Psoas muscle (tissue), 8 donors: ENCODE results near the gene RIMS1. TPM values are rescaled to one million over a fixed set of nuclear protein-coding genes. Genes with fewer than 3 reads are reported as not detected.
"Not testable (repeated sequence)": the region's sequence is repeated elsewhere in the genome, so short reads cannot be mapped to it uniquely, and the experiment has no call there.

Experiments used
- ATAC-seq, 4 donors: fragments of 200-7000 bp; cut with Tn5 transposase; one replicate each; pipeline ENCODE4 v1.9.1; 2020; ENCODE audit warnings: moderate library complexity in 3 of 4, mild to moderate bottlenecking in 2 of 4
- DNase-seq, 2 donors: peaks; one replicate each; pipeline ENCODE4 v3.0.0-alpha.2; 2020
- H3K27ac ChIP-seq: fragments of 200-600 bp; one replicate; pipeline ENCODE4 v1.8.0; 2022
- H3K27me3 ChIP-seq, 3 donors: fragments of 200-600 bp in 1 of 3; one replicate each; pipeline versions ENCODE4 v1.6.1 to v1.8.0; 2013 to 2022; ENCODE audit warnings: low read length in 2 of 3, mild to moderate bottlenecking in 2 of 3, moderate library complexity in 1 of 3; ENCODE audit not compliant: insufficient read depth in 3 of 3
- H3K36me3 ChIP-seq, 2 donors: fragments of 200-600 bp in 1 of 2; one replicate each; pipeline versions ENCODE4 v1.6.1 to v1.8.0; 2013 to 2022; ENCODE audit warnings: low read depth in 1 of 2, mild to moderate bottlenecking in 1 of 2, moderate library complexity in 1 of 2; ENCODE audit not compliant: insufficient read depth in 1 of 2
- H3K4me1 ChIP-seq: fragments of 200-600 bp; one replicate; pipeline ENCODE4 v1.8.0; 2022
- H3K4me3 ChIP-seq: fragments of 200-600 bp; one replicate; pipeline ENCODE4 v1.8.0; 2022; ENCODE audit warnings: mild to moderate bottlenecking
- H3K9me3 ChIP-seq: fragments of 200-600 bp; one replicate; pipeline ENCODE4 v1.8.0; 2022
- WGBS, 3 donors: extraction: QIAGEN DNeasy Blood & Tissue Kit; methylation state at CpG; one replicate each; pipeline versions ENCODE4 v1.1.6 to v1.1.7; 2013; 5-methylcytosine and 5-hydroxymethylcytosine counted together
- intact Hi-C, 2 donors: fragments of 100-400 bp; cut with DNase I; formaldehyde crosslinking; loops; one replicate each; pipeline versions ENCODE4 v1.11.0 to v1.14.2; 2022
- polyA plus RNA-seq, 3 donors: library from polyadenylated mRNA; stranded (reverse); fragments of 200-250 nt; gene quantifications; one replicate each; pipeline ENCODE4 v1.2.3, GENCODE V29; 2013
- total RNA-seq, 4 donors: library from RNA; stranded (reverse); fragmentation: NEBNext Ultra II Directional in 2 of 4; extraction: Animal tissue kit (Norgen Biotek cat#: 25700) in 2 of 4; gene quantifications; one replicate each; pipeline versions ENCODE4 v1.2.1 to v1.2.4, GENCODE V29; 2021 to 2023
- TF ChIP-seq, protein P1 (sequence below): fragments of 200-600 bp; IDR thresholded peaks from one replicate; pipeline ENCODE4 v1.8.0; 2022; ENCODE audit warnings: antibody characterized with exemption
- donor health status: healthy with polysubstance abuse.
- donor health status: DM: no; HTN: no; CAD: no; lungs with moderate emphysema.
- donor health status: Bipolar disorder and iron deficiency.
- donor health status: healthy.
- donor health status: DM: yes; HTN: yes; CAD: no.
- donor health status: DM: no; HTN: no; CAD: no.
- donor health status: DM: no; HTN: no; CAD: no.
- donor health status: DM: yes; HTN: yes; CAD: no.

The RIMS1 gene
- total and polyA plus RNA-seq, 7 donors, result 0.03 to 2.0 (median 0.22) TPM

DNA sequence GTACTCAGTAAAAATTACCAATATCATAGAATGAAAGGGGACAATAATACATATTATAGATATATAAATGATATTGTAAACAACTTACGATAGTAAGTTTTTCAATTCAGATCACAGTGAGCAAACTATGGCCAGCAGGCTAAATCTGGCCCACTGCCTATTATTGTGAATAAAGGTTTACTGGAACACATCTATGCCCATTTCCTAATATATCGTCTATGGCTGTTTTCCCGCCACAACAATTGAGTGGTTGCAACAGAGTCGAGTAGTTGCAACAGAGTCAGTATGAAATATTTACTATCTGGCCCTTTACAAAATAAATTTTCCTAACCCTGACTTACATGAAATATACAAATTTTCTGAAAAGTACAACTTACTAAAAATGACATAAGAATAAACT, 438.2 kb downstream of the RIMS1 start:
- H3K36me3 ChIP-seq, result no peaks in the 10 kb centered on the region
- H3K27me3 ChIP-seq, result no peaks in the 10 kb centered on the region
- ATAC-seq, result no peak
- no peak overlapping the region for H3K4me3 ChIP-seq
- no peak overlapping the region for H3K27ac ChIP-seq
- WGBS, 3 donors, result 63 to 81% (median 65%) methylated on average over 4 of the region's 4 CpGs
- intact Hi-C loops, result no loop called here
- TF ChIP-seq, protein P1, sequence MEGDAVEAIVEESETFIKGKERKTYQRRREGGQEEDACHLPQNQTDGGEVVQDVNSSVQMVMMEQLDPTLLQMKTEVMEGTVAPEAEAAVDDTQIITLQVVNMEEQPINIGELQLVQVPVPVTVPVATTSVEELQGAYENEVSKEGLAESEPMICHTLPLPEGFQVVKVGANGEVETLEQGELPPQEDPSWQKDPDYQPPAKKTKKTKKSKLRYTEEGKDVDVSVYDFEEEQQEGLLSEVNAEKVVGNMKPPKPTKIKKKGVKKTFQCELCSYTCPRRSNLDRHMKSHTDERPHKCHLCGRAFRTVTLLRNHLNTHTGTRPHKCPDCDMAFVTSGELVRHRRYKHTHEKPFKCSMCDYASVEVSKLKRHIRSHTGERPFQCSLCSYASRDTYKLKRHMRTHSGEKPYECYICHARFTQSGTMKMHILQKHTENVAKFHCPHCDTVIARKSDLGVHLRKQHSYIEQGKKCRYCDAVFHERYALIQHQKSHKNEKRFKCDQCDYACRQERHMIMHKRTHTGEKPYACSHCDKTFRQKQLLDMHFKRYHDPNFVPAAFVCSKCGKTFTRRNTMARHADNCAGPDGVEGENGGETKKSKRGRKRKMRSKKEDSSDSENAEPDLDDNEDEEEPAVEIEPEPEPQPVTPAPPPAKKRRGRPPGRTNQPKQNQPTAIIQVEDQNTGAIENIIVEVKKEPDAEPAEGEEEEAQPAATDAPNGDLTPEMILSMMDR, result no peak
- H3K4me1 ChIP-seq, result no peaks in the 10 kb centered on the region
- no peaks in the 10 kb centered on the region for H3K9me3 ChIP-seq
- DNase-seq, result no peak

GRCh38 chr6:72328775-72329174, 442.4 kb downstream of the RIMS1 start:
- ATAC-seq (no peak), DNase-seq (no peak)
- no peaks in the 10 kb centered on the region for H3K27me3 ChIP-seq
- no peaks in the 10 kb centered on the region for H3K36me3 ChIP-seq
- TF ChIP-seq, protein P1, result no peak
- intact Hi-C loops, result no loop called here
- H3K9me3 ChIP-seq, result no peaks in the 10 kb centered on the region
- H3K27ac ChIP-seq, result no peak overlapping the region
- H3K4me3 ChIP-seq, result no peak overlapping the region
- WGBS, 3 donors, result 26 to 69% (median 67%) methylated on average over 1 of the region's 1 CpG
- H3K4me1 ChIP-seq, result no peaks in the 10 kb centered on the region

- DNase-seq, H3K27ac ChIP-seq, H3K4me3 ChIP-seq, intact Hi-C loops, ATAC-seq, H3K27me3 ChIP-seq, H3K4me1 ChIP-seq, H3K36me3 ChIP-seq, H3K9me3 ChIP-seq: not testable (repeated sequence)
- 87 to 92% (median 91%) methylated on average over 2 of the region's 2 CpGs for WGBS, 3 donors
Observed at GRCh38 chr6:72335203-72335602, 448.9 kb downstream of the RIMS1 start.

GRCh38 chr6:72348926-72349325, 462.6 kb downstream of the RIMS1 start:
- no peak for DNase-seq
- H3K4me3 ChIP-seq, result no peak overlapping the region

GRCh38 chr6:72350296-72350881, 464.0 kb downstream of the RIMS1 start:
- intact Hi-C loops, result no loop called here

More at GRCh38 chr6:72348926-72349325, 462.6 kb downstream of the RIMS1 start:
- H3K36me3 ChIP-seq, result no peaks in the 10 kb centered on the region
- no peak overlapping the region for H3K27ac ChIP-seq
- ATAC-seq, result no peak
- no peaks in the 10 kb centered on the region for H3K4me1 ChIP-seq
- whole genome bisulfite sequencing, 3 donors, result 28 to 44% (median 31%) methylated on average over 1 of the region's 1 CpG
- H3K9me3 ChIP-seq, result no peaks in the 10 kb centered on the region
- no peaks in the 10 kb centered on the region for H3K27me3 ChIP-seq
- intact Hi-C loops, result no loop called here
- TF ChIP-seq, protein P1, result no peak

More at GRCh38 chr6:72350296-72350881, 464.0 kb downstream of the RIMS1 start:
- DNase-seq (no peak), ATAC-seq (no peak)
- Histone ChIP-seq H3K36me3 (no peaks in the 10 kb centered on the region), H3K4me3 (no peak overlapping the region), H3K9me3 (no peaks in the 10 kb centered on the region), H3K4me1 (no peaks in the 10 kb centered on the region), H3K27me3 (no peaks in the 10 kb centered on the region), H3K27ac (no peak overlapping the region)
- TF ChIP-seq, protein P1, result no peak
- 42 to 48% (median 44%) methylated on average over 1 of the region's 1 CpG for WGBS, 3 donors
